HEK293 (cell line): ENCODE data around the gene TRIM61.

ENCODE experiments used
- CTCF ChIP-seq: fragments of 450-650 bp; formaldehyde crosslinking; IDR thresholded peaks from 2 replicates; pipeline ENCODE4 v1.5.1; 2016; ENCODE audit warnings: missing biosample characterization, missing genetic modification characterization
- PBX3 ChIP-seq: sonication (generic); formaldehyde crosslinking; IDR thresholded peaks from 2 replicates; pipeline ENCODE4 v1.8.1; 2022; ENCODE audit warnings: mild to moderate bottlenecking, moderate library complexity, missing genetic modification reagents
- SETDB1 ChIP-seq: IDR thresholded peaks from one replicate; pipeline ENCODE4 v1.6.1; 2017; ENCODE audit warnings: mild to moderate bottlenecking, low read length, moderate library complexity, mixed read lengths; ENCODE audit not compliant: insufficient read length
- ZNF169 ChIP-seq: fragments of 450-650 bp; formaldehyde crosslinking; IDR thresholded peaks from 2 replicates; pipeline ENCODE4 v1.5.1; 2016; ENCODE audit warnings: missing biosample characterization, missing genetic modification characterization

GRCh38 chr4:164948975-164949374 is 28.5 kb downstream of the TRIM61 start:
- TF ChIP-seq ZNF169 (no peak), CTCF (no peak), SETDB1 (no peak), PBX3 (CRISPR knock-in tag) (no peak)
